ENCODE results near the gene TMPRSS7. TPM values are rescaled to one million over a fixed set of nuclear protein-coding genes. Genes with fewer than 3 reads are reported as not detected.

Gene TMPRSS7
- polyA plus RNA-seq, 1 donor (not counting 4 experiments of a cell fraction or from before 2014, with no cell fraction given): 0.18 TPM

DNA sequence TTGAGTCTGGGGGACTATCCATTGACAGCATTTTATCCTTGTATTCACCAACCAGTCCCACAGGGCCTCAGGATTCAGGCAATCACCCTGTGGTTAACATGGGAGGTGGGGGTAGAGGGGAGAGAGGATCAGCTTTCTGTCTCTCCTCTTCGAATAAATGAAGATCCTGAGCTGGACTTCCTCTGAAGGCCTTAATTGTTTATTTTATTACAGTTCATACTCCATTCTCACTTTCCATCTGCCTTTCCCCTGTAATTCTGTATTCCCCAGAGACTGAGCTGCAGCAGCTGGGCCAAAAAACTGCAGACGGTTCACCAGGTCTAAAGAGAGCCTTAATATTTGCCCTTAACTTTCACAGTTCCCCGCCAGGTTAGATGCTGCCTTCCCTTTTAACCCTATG is 23.9 kb upstream of the TMPRSS7 start:
- no peak overlapping the region for H2AFZ ChIP-seq (ENCODE audit: control insufficient read depth, low read length)
- H3K79me2 ChIP-seq (ENCODE audit: control insufficient read depth, insufficient read depth, low read length): no peaks in the 10 kb centered on the region
- H3K27me3 ChIP-seq (ENCODE audit: control insufficient read depth, extremely low read depth, insufficient read depth, low read length): no peaks in the 10 kb centered on the region
- H3K9me3 ChIP-seq (ENCODE audit: control insufficient read depth, low read depth, low read length): no peaks in the 10 kb centered on the region
- no peak overlapping the region for H3K4me3 ChIP-seq (ENCODE audit: control insufficient read depth in 2 of 3, extremely low read depth in 1 of 3, insufficient read depth in 2 of 3, low read depth in 1 of 3, low read length in 3 of 3)
- no peak overlapping the region for H3K4me2 ChIP-seq (ENCODE audit: control insufficient read depth, extremely low read depth, insufficient read depth, low read depth, low read length)
- FAIRE-seq: no peak
- no peaks in the 10 kb centered on the region for H3K36me3 ChIP-seq (ENCODE audit: control insufficient read depth in 2 of 2, extremely low read depth in 1 of 2, insufficient read depth in 2 of 2, low read length in 2 of 2)
- H3K4me1 ChIP-seq (ENCODE audit: control insufficient read depth, extremely low read depth, insufficient read depth, low read length): peaks cover 8% of the 10 kb centered on the region
- no peak overlapping the region for H3K9ac ChIP-seq (ENCODE audit: control insufficient read depth, extremely low read depth, insufficient read depth, low read length)
- dilution Hi-C loops (cut with MboI; ENCODE audit: extremely low pct_ligation_motif_present, low sequenced_read_pairs): no loop called here
- no peaks in the 10 kb centered on the region for H4K20me1 ChIP-seq (ENCODE audit: control insufficient read depth, extremely low read depth, insufficient read depth, low read length)
- no peaks in the 10 kb centered on the region for H3K9me1 ChIP-seq (ENCODE audit: control insufficient read depth, extremely low read depth, insufficient read depth, low read length)
- TF ChIP-seq EZH2 (IDR thresholded peaks at IDR 0.05; ENCODE audit: low read length) (no peak), CTCF (optimal IDR thresholded peaks at IDR 0.05 in 1 of 3, IDR thresholded peaks at IDR 0.05 in 1 of 3, conservative IDR thresholded peaks at IDR 0.05 in 1 of 3; ENCODE audit: extremely low read depth in 1 of 3, insufficient read depth in 2 of 3, low read length in 3 of 3) (no peak)
- DNase-seq (ENCODE audit: low read depth, low spot score): no peak
- no peak overlapping the region for H3K27ac ChIP-seq (ENCODE audit: control insufficient read depth, insufficient read depth, low read length)

- no peak overlapping the region for H3K27ac ChIP-seq (ENCODE audit: control insufficient read depth, insufficient read depth, low read length)
Measured at GRCh38 chr3:112011376-112011940, 23.1 kb upstream of the TMPRSS7 start.

More at GRCh38 chr3:112011376-112011940, 23.1 kb upstream of the TMPRSS7 start:
- no peak overlapping the region for H3K9ac ChIP-seq (ENCODE audit: control insufficient read depth, extremely low read depth, insufficient read depth, low read length)
- no peak overlapping the region for H2AFZ ChIP-seq (ENCODE audit: control insufficient read depth, low read length)
- DNase-seq (ENCODE audit: low read depth, low spot score): no peak
- FAIRE-seq: no peak
- H3K4me3 ChIP-seq (ENCODE audit: control insufficient read depth in 2 of 3, extremely low read depth in 1 of 3, insufficient read depth in 2 of 3, low read depth in 1 of 3, low read length in 3 of 3): no peak overlapping the region
- no peaks in the 10 kb centered on the region for H3K9me1 ChIP-seq (ENCODE audit: control insufficient read depth, extremely low read depth, insufficient read depth, low read length)
- no peak overlapping the region for H3K4me2 ChIP-seq (ENCODE audit: control insufficient read depth, extremely low read depth, insufficient read depth, low read depth, low read length)
- H4K20me1 ChIP-seq (ENCODE audit: control insufficient read depth, extremely low read depth, insufficient read depth, low read length): no peaks in the 10 kb centered on the region
- H3K9me3 ChIP-seq (ENCODE audit: control insufficient read depth, low read depth, low read length): no peaks in the 10 kb centered on the region
- no peaks in the 10 kb centered on the region for H3K79me2 ChIP-seq (ENCODE audit: control insufficient read depth, insufficient read depth, low read length)
- dilution Hi-C loops (cut with MboI; ENCODE audit: extremely low pct_ligation_motif_present, low sequenced_read_pairs): no loop called here
- no peaks in the 10 kb centered on the region for H3K36me3 ChIP-seq (ENCODE audit: control insufficient read depth in 2 of 2, extremely low read depth in 1 of 2, insufficient read depth in 2 of 2, low read length in 2 of 2)
- H3K27me3 ChIP-seq (ENCODE audit: control insufficient read depth, extremely low read depth, insufficient read depth, low read length): no peaks in the 10 kb centered on the region
- TF ChIP-seq CTCF (optimal IDR thresholded peaks at IDR 0.05 in 1 of 3, IDR thresholded peaks at IDR 0.05 in 1 of 3, conservative IDR thresholded peaks at IDR 0.05 in 1 of 3; ENCODE audit: extremely low read depth in 1 of 3, insufficient read depth in 2 of 3, low read length in 3 of 3) (no peak), EZH2 (IDR thresholded peaks at IDR 0.05; ENCODE audit: low read length) (no peak)
- peaks cover 8% of the 10 kb centered on the region for H3K4me1 ChIP-seq (ENCODE audit: control insufficient read depth, extremely low read depth, insufficient read depth, low read length)
